ENCODE measurements around the gene CTNNA2. TPM values are rescaled to one million over a fixed set of nuclear protein-coding genes. Genes with fewer than 3 reads are reported as not detected.
A peak's percentile ranks its signal among the peaks of the same experiment; 100 is the strongest.

CTNNA2 gene
- total and polyA plus RNA-seq, 11 donors: 0.20 to 0.81 TPM; not detected in 9

GRCh38 chr2:80499095-80499494, 986.2 kb downstream of the CTNNA2 start:
- peak in 4 of 5 donors; percentile 32 to 39 (median 38) for DNase-seq
- ATAC-seq: peak in 3 of 4 donors; percentile 65 to 70 (median 67)
- no peak overlapping the region for H3K27ac ChIP-seq
- H3K36me3 ChIP-seq: no peaks in the 10 kb centered on the region
- H3K9me3 ChIP-seq: no peaks in the 10 kb centered on the region
- no peaks in the 10 kb centered on the region for H3K4me1 ChIP-seq
- no peaks in the 10 kb centered on the region for H3K27me3 ChIP-seq
- intact Hi-C loops (cut with DNase I): loop anchor here in 8 of 10 donors (1.0 to 10.0 kb wide), 7 partner anchors 172 to 564 kb away; no protein-coding TSS in a partner anchor
- 12 to 22% (median 14%) methylated on average over 2 of the region's 2 CpGs for WGBS, 4 donors
- no peak overlapping the region for H3K4me3 ChIP-seq
- TF ChIP-seq POLR2A (IDR thresholded peaks at IDR 0.05) (no peak), CTCF (IDR thresholded peaks at IDR 0.05) (peak; percentile 43 to 82 (median 64))

GRCh38 chr2:80501874-80502624, 989.2 kb downstream of the CTNNA2 start:
- ATAC-seq (no peak), DNase-seq (no peak)
- no peak overlapping the region for H3K4me3 ChIP-seq
- no peak overlapping the region for H3K27ac ChIP-seq
- no peaks in the 10 kb centered on the region for H3K4me1 ChIP-seq
- H3K36me3 ChIP-seq: no peaks in the 10 kb centered on the region
- TF ChIP-seq CTCF (IDR thresholded peaks at IDR 0.05): no peak
- no peak for TF ChIP-seq POLR2A (IDR thresholded peaks at IDR 0.05)
- intact Hi-C loops (cut with DNase I): loop anchor here in 6 of 10 donors (2.0 to 10.0 kb wide), 5 partner anchors 175 to 430 kb away; no protein-coding TSS in a partner anchor
- no peaks in the 10 kb centered on the region for H3K27me3 ChIP-seq
- H3K9me3 ChIP-seq: no peaks in the 10 kb centered on the region

DNA sequence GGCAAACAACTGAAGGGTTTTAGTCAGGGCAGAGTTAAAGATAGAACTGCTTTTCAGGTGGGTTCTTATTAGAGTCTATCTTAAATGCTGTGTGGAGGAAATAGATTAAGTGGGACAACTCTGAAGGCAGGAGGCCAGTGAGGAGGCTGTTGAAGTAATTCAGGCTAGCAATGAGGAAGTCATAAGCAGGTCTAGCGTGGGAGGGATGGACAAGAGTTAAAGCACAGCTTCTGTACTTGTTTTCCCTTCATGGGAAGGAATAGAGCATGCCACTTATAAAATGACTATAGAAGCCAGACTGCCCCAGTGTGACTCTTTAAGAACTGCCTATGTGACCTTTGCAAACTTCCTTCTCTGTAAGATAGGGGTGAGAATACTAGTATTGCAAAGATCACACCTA, 993.7 kb downstream of the CTNNA2 start:
- H3K9me3 ChIP-seq: no peaks in the 10 kb centered on the region
- TF ChIP-seq CTCF (IDR thresholded peaks at IDR 0.05) (no peak), POLR2A (IDR thresholded peaks at IDR 0.05) (no peak)
- ATAC-seq (no peak), DNase-seq (no peak)
- no peaks in the 10 kb centered on the region for H3K4me1 ChIP-seq
- H3K36me3 ChIP-seq: no peaks in the 10 kb centered on the region
- H3K4me3 ChIP-seq: no peak overlapping the region
- intact Hi-C loops (cut with DNase I): loop anchor here in 1 of 10 donors (10.0 kb wide), 1 partner anchor 432 kb away; no protein-coding TSS in a partner anchor
- 61 to 73% (median 68%) methylated on average over 1 of the region's 1 CpG for WGBS, 4 donors
- H3K27me3 ChIP-seq: no peaks in the 10 kb centered on the region
- H3K27ac ChIP-seq: no peak overlapping the region

- no peak for DNase-seq
- peaks cover 0 to 5% (median 0%) of the 10 kb centered on the region in 9 donors for H3K27me3 ChIP-seq
- H3K9me3 ChIP-seq: no peaks in the 10 kb centered on the region
- TF ChIP-seq POLR2A (IDR thresholded peaks at IDR 0.05): no peak
- no peak for TF ChIP-seq CTCF (IDR thresholded peaks at IDR 0.05)
- intact Hi-C loops (cut with DNase I): no loop called here
- H3K27ac ChIP-seq: no peak overlapping the region
- no peak overlapping the region for H3K4me3 ChIP-seq
- peak in 1 of 4 donors; percentile 64 for ATAC-seq
- no peaks in the 10 kb centered on the region for H3K36me3 ChIP-seq
- H3K4me1 ChIP-seq: no peaks in the 10 kb centered on the region
- WGBS, 4 donors: 50 to 67% (median 62%) methylated on average over 3 of the region's 3 CpGs
Observed at GRCh38 chr2:80510716-80511115, 997.9 kb downstream of the CTNNA2 start.
